K562 (cell line): Measurements from ENCODE around the gene NDFIP1. TPM values are rescaled to one million over a fixed set of nuclear protein-coding genes. Genes with fewer than 3 reads are reported as not detected.

Source experiments
- ATAC-seq: fragments of 200-7000 bp; cut with Tn5 transposase; 3 replicates; pipeline ENCODE4 v1.9.1; 2020; ENCODE audit warnings: moderate library complexity
- BruUV-seq: library from RNA; stranded (reverse); fragments of 400-500 nt; replicated peaks from 2 replicates; lab custom pipeline; 2021; lab: Mats Ljungman, UMichigan
- CTCF ChIA-PET: fragments of 300-600 bp; formaldehyde crosslinking; extraction: SDS; loops from one replicate; lab custom pipeline; 2021; ENCODE audit warnings: low intra/inter-chr PET ratio; lab: Yijun Ruan, JAX
- POLR2A ChIA-PET: fragments of 300-600, 350-650 bp; sonication (Branson Sonifier 250); formaldehyde crosslinking; extraction: SDS; loops from one replicate; lab custom pipeline; 2021; ENCODE audit warnings: antibody characterized with exemption, inconsistent platforms; lab: Yijun Ruan, JAX
- DNase-seq, 4 experiments: peaks; one replicate each; pipeline versions ENCODE4 v3.0.0 to v3.0.0-alpha.2; 2011 to 2018; ENCODE audit warnings: low spot score in 3 of 4, mixed read lengths in 3 of 4; ENCODE audit errors: extremely low read depth in 1 of 4
- FAIRE-seq: peaks from 2 replicates; lab custom pipeline; 2011; peaks lifted over from hg19 to GRCh38; lab: Jason Lieb, UNC
- H2AFZ ChIP-seq: 2 replicates; pipeline ENCODE4 v1.6.0; 2011; ENCODE audit warnings: low read depth, low read length, control low read depth, inconsistent platforms
- H3K27ac ChIP-seq: fragments of 200-600 bp; 3 replicates; pipeline ENCODE4 v1.8.0; 2011; ENCODE audit warnings: low read depth, mild to moderate bottlenecking, control low read depth, inconsistent platforms, low read length, moderate library complexity, mixed read lengths; ENCODE audit errors: extremely low read depth
- H3K27me3 ChIP-seq, 2 experiments: fragments of 300-600 bp in 1 of 2; 2 replicates in 1 of 2; 3 replicates in 1 of 2; pipeline versions ENCODE4 v1.6.0 to v1.8.0; 2011; ENCODE audit warnings: inconsistent platforms in 2 of 2, low read length in 2 of 2, mild to moderate bottlenecking in 1 of 2, mixed read lengths in 1 of 2, moderate library complexity in 1 of 2; ENCODE audit not compliant: control insufficient read depth in 2 of 2, insufficient read depth in 2 of 2
- H3K36me3 ChIP-seq: fragments of 300-600 bp; 3 replicates; pipeline ENCODE4 v1.8.0; 2011; ENCODE audit warnings: mild to moderate bottlenecking, low read length, inconsistent platforms; ENCODE audit not compliant: control insufficient read depth, insufficient read depth
- H3K4me1 ChIP-seq, 2 experiments: fragments of 200-600 bp in 1 of 2; replicated peaks in 1 of 2; 2 replicates in 1 of 2; 3 replicates in 1 of 2; pipeline versions ENCODE4 v1.5.1 to v1.8.0; 2011; ENCODE audit warnings: inconsistent platforms in 2 of 2, low read length in 2 of 2, mild to moderate bottlenecking in 1 of 2, mixed read lengths in 1 of 2, moderate library complexity in 1 of 2; ENCODE audit not compliant: control insufficient read depth in 2 of 2, insufficient read depth in 2 of 2
- H3K4me2 ChIP-seq: 2 replicates; pipeline ENCODE4 v1.6.1; 2011; ENCODE audit warnings: low read length, control low read depth, inconsistent platforms, mixed read lengths; ENCODE audit not compliant: insufficient read depth
- H3K4me3 ChIP-seq: fragments of 200-600 bp; sonication (generic), shearing (Covaris generic); 2 replicates; pipeline ENCODE4 v1.5.1; 2016; ENCODE audit warnings: control low read depth, inconsistent platforms
- H3K79me2 ChIP-seq: fragments of 200-600 bp; 3 replicates; pipeline ENCODE4 v1.8.0; 2011; ENCODE audit warnings: low read length, inconsistent platforms; ENCODE audit not compliant: control insufficient read depth, insufficient read depth
- H3K9ac ChIP-seq, 2 experiments: 2 replicates each; pipeline versions ENCODE4 v1.6.0 to v1.6.1; 2011; ENCODE audit warnings: low read depth in 2 of 2, low read length in 2 of 2, control low read depth in 1 of 2, inconsistent platforms in 1 of 2, mild to moderate bottlenecking in 1 of 2, mixed read lengths in 1 of 2; ENCODE audit not compliant: insufficient read depth in 1 of 2
- H3K9me1 ChIP-seq: one replicate; pipeline ENCODE4 v1.6.0; 2011; ENCODE audit warnings: inconsistent platforms, mild to moderate bottlenecking, low read length, moderate library complexity; ENCODE audit not compliant: control insufficient read depth, insufficient read depth
- H3K9me3 ChIP-seq: replicated peaks from 2 replicates; pipeline ENCODE4 v1.5.1; 2011; ENCODE audit warnings: low read depth, low read length, inconsistent platforms; ENCODE audit not compliant: control insufficient read depth, insufficient read depth
- H4K20me1 ChIP-seq: replicated peaks from 2 replicates; pipeline ENCODE4 v1.6.1; 2011; ENCODE audit warnings: low read length, inconsistent platforms, mixed read lengths; ENCODE audit not compliant: control insufficient read depth, insufficient read depth
- CCAR2 ChIP-seq: fragments of 200-400 bp; formaldehyde crosslinking; IDR thresholded peaks from 2 replicates; pipeline ENCODE4 v1.6.1; 2017; ENCODE audit warnings: mild to moderate bottlenecking, low read depth, low read length
- CREB1 ChIP-seq, 2 experiments: sonication (generic) in 1 of 2; formaldehyde crosslinking in 1 of 2; IDR thresholded peaks; 2 replicates each; pipeline versions ENCODE4 v1.6.1 to v1.8.0; 2012 to 2022; ENCODE audit warnings: inconsistent platforms in 1 of 2, mild to moderate bottlenecking in 1 of 2, missing genetic modification reagents in 1 of 2, moderate library complexity in 1 of 2
- DMBX1 ChIP-seq: fragments of 250-450 bp; sonication (Bioruptor Pico); IDR thresholded peaks from 2 replicates; pipeline ENCODE4 v1.8.0; 2022; ENCODE audit warnings: inconsistent platforms, mild to moderate bottlenecking, moderate library complexity, borderline replicate concordance
- FOXO4 ChIP-seq: fragments of 450-650 bp; formaldehyde crosslinking; IDR thresholded peaks from 2 replicates; pipeline ENCODE4 v1.4.0; 2020; ENCODE audit warnings: mild to moderate bottlenecking, moderate library complexity
- MLLT1 ChIP-seq, 2 experiments: fragments of 450-650 bp; IDR thresholded peaks; 2 replicates each; pipeline ENCODE4 v1.6.1; 2016
- MTA3 ChIP-seq: fragments of 450-650 bp; formaldehyde crosslinking; IDR thresholded peaks from 2 replicates; pipeline ENCODE4 v1.6.1; 2017; ENCODE audit warnings: mild to moderate bottlenecking, borderline replicate concordance
- NFRKB ChIP-seq: fragments of 450-650 bp; IDR thresholded peaks from 2 replicates; pipeline ENCODE4 v1.6.1; 2016; ENCODE audit warnings: low read depth
- NR1H2 ChIP-seq: sonication (generic); formaldehyde crosslinking; IDR thresholded peaks from 2 replicates; pipeline ENCODE4 v1.4.0; 2020; ENCODE audit warnings: mild to moderate bottlenecking, missing genetic modification reagents
- RAD21 ChIP-seq, 2 experiments: fragments of 250-450 bp in 1 of 2; fragments of 450-650 bp in 1 of 2; sonication (Bioruptor Pico) in 1 of 2; formaldehyde crosslinking in 1 of 2; IDR thresholded peaks in 1 of 2; conservative IDR thresholded peaks in 1 of 2; 2 replicates each; pipeline versions ENCODE4 v1.4.0 to v1.8.0; 2020 to 2022; ENCODE audit warnings: mild to moderate bottlenecking in 2 of 2, moderate library complexity in 1 of 2
- SIN3B ChIP-seq: fragments of 450-650 bp; IDR thresholded peaks from 2 replicates; pipeline ENCODE4 v1.6.1; 2017; ENCODE audit warnings: low read depth, mild to moderate bottlenecking, moderate library complexity
- SMARCC2 ChIP-seq: fragments of 450-650 bp; IDR thresholded peaks from 2 replicates; pipeline ENCODE4 v1.6.1; 2017; ENCODE audit warnings: antibody characterized with exemption, moderate library complexity, mild to moderate bottlenecking, low read depth
- SP2 ChIP-seq: IDR thresholded peaks from 2 replicates; pipeline ENCODE4 v1.6.1; 2011; ENCODE audit warnings: mild to moderate bottlenecking, low read depth, low read length, moderate library complexity; ENCODE audit not compliant: poor library complexity, severe bottlenecking; ENCODE audit errors: extremely low read depth
- TCF7 ChIP-seq: sonication (generic); IDR thresholded peaks from 2 replicates; pipeline ENCODE4 v1.6.1; 2016; ENCODE audit warnings: antibody characterized with exemption, borderline replicate concordance
- ZNF174 ChIP-seq: fragments of 250-450 bp; sonication (Bioruptor Pico); IDR thresholded peaks from 2 replicates; pipeline ENCODE4 v1.4.0; 2020; ENCODE audit warnings: mild to moderate bottlenecking
- ZNF699 ChIP-seq: fragments of 250-450 bp; sonication (Bioruptor Pico); IDR thresholded peaks from 2 replicates; pipeline ENCODE4 v1.8.0; 2021; ENCODE audit warnings: mild to moderate bottlenecking, moderate library complexity; ENCODE audit not compliant: insufficient replicate concordance
- WGBS: fragments of 100-300 bp; shearing (Covaris generic); methylation state at CpG from one replicate; pipeline ENCODE4 v1.1.6; 2016; ENCODE audit warnings: low coverage, mixed read lengths; ENCODE audit not compliant: insufficient coverage; ENCODE audit errors: missing lambda C conversion rate; 5-methylcytosine and 5-hydroxymethylcytosine counted together
- in situ Hi-C: fragments of 300-500 bp; cut with MboI; formaldehyde crosslinking; loops from 4 replicates; pipeline ENCODE4 v1.15.0; 2018; ENCODE audit warnings: inconsistent platforms, mixed read lengths
- intact Hi-C: fragments of 100-400 bp; cut with micrococcal nuclease; formaldehyde crosslinking; loops from 2 replicates; pipeline ENCODE4 v1.14.2; 2022
- polyA plus RNA-seq, 8 experiments: library from polyadenylated mRNA; depleted of rRNA in 4 of 8; stranded (reverse) in 5 of 8; unstranded in 3 of 8; fragments of >200 nt; fragmentation: Nextera tagmentation in 2 of 8; fragmentation: Illumina TruSeq in 1 of 8; extraction: Ambion mirVana in 2 of 8; extraction: Trizol in 1 of 8; gene quantifications; 2 replicates each; pipeline versions ENCODE4 v1.2.1 to v1.2.3, GENCODE V29; 2011 to 2014; ENCODE audit warnings: inconsistent platforms in 1 of 8, missing spikeins in 1 of 8
- total RNA-seq, 7 experiments: library from RNA; depleted of rRNA in 6 of 7; stranded (reverse); fragments of >200 nt in 6 of 7; fragmentation: Illumina TruSeq in 2 of 7; extraction: Trizol in 2 of 7; gene quantifications; 2 replicates each; pipeline versions ENCODE4 v1.2.1 to v1.2.3, GENCODE V29; 2011 to 2021; ENCODE audit warnings: low replicate concordance in 1 of 7

Gene NDFIP1
- total and polyA plus RNA-seq, 9 of the 15 experiments (the other 6 are each of a cell fraction or from before 2014, with no cell fraction given), result 5.3 to 37.5 (median 31.9) TPM

GRCh38 chr5:142153674-142154448, 45.3 kb downstream of the NDFIP1 start:
- Histone ChIP-seq H3K9ac (no peak overlapping the region), H3K9me1 (no peaks in the 10 kb centered on the region), H2AFZ (no peak overlapping the region), H4K20me1 (no peaks in the 10 kb centered on the region), H3K36me3 (peaks cover 14% of the 10 kb centered on the region; the same call in 2 of the 3 replicates), H3K79me2 (no peaks in the 10 kb centered on the region), H3K27me3 (no peaks in the 10 kb centered on the region), H3K27ac (no peak overlapping the region), H3K9me3 (no peaks in the 10 kb centered on the region), H3K4me2 (no peak overlapping the region), H3K4me3 (no peak overlapping the region)
- CTCF ChIA-PET, result interaction anchor here (3.3 to 4.5 kb wide), 2 partner anchors 395 to 545 kb away, joined by 15 to 72 read pairs; no protein-coding TSS in a partner anchor
- intact Hi-C loops (loop anchor here (2.0 to 10.0 kb wide), 3 partner anchors 168 to 731 kb away; no protein-coding TSS in a partner anchor), in situ Hi-C loops (no loop called here)
- POLR2A ChIA-PET, result interaction anchor here (1.1 kb wide), 1 partner anchor 11 kb away, joined by 3 read pairs; no protein-coding TSS in a partner anchor
- TSS peak; percentile 5 for BruUV-seq
- no peak for DNase-seq
- no peak for FAIRE-seq
- ATAC-seq, result no peak
- 88% methylated on average over 12 of the region's 12 CpGs for WGBS
- no peak for TF ChIP-seq CREB1 (IDR thresholded peaks at IDR 0.05)
- TF ChIP-seq CREB1 (CRISPR knock-in tag; IDR thresholded peaks at IDR 0.05), result no peak
- no peak for TF ChIP-seq NFRKB
- no peak for TF ChIP-seq TCF7
- TF ChIP-seq MLLT1 (IDR thresholded peaks at IDR 0.05), result no peak
- no peak for TF ChIP-seq CCAR2
- TF ChIP-seq FOXO4, result no peak
- no peak for TF ChIP-seq ZNF174 (CRISPR knock-in tag)
- TF ChIP-seq ZNF699, result no peak
- no peak for TF ChIP-seq SMARCC2
- no peak for TF ChIP-seq SP2
- no peak for TF ChIP-seq MTA3
- TF ChIP-seq SIN3B, result no peak
- TF ChIP-seq DMBX1, result no peak
- no peak for TF ChIP-seq RAD21 (CRISPR knock-in tag; conservative IDR thresholded peaks at IDR 0.05 in 1 of 2, IDR thresholded peaks at IDR 0.05 in 1 of 2)
- no peak for TF ChIP-seq NR1H2 (CRISPR knock-in tag)
- TF ChIP-seq, all 486 proteins: peak for 0
- H3K4me1 ChIP-seq, result no peaks in the 10 kb centered on the region
